ENCODE data around the gene ATXN3. TPM values are rescaled to one million over a fixed set of nuclear protein-coding genes. Genes with fewer than 3 reads are reported as not detected.

Gene ATXN3
- total and polyA plus RNA-seq, 2 of the 13 experiments (the other 11 are each of a cell fraction or from before 2014, with no cell fraction given), result 14.9 to 17.3 TPM

GRCh38 chr14:92039719-92040430 lies 66.5 kb downstream of the ATXN3 start, which contains the start of gene TRIP11 (continued):
- TF ChIP-seq RERE (CRISPR knock-in tag; IDR thresholded peaks at IDR 0.05; ENCODE audit: low read depth) (0 out of 2 replicates have a peak, but pooled peaks have one; percentile 29), MAZ (IDR thresholded peaks at IDR 0.05; ENCODE audit: borderline replicate concordance, low read depth, low read length) (0 out of 2 replicates have a peak, but pooled peaks have one; percentile 50), MAZ (CRISPR knock-in tag; IDR thresholded peaks at IDR 0.05; ENCODE audit: low read depth) (peak; percentile 21; the same call in 1 of the 2 replicates), ATF5 (CRISPR knock-in tag; IDR thresholded peaks at IDR 0.05; ENCODE audit: low read depth) (no peak), MED1 (CRISPR knock-in tag; IDR thresholded peaks at IDR 0.05) (peak; percentile 72), ZHX1 (CRISPR knock-in tag; IDR thresholded peaks at IDR 0.05; ENCODE audit: low read depth) (peak; percentile 82), ZNF639 (CRISPR knock-in tag; conservative IDR thresholded peaks at IDR 0.05) (peak; percentile 61; the same call in 1 of the 2 replicates), PHF5A (CRISPR knock-in tag; IDR thresholded peaks at IDR 0.05; ENCODE audit: low read depth, unreplicated experiment) (no peak), ARNT (IDR thresholded peaks at IDR 0.05) (no peak), ATF3 (CRISPR knock-in tag; IDR thresholded peaks at IDR 0.05) (no peak), KLF12 (CRISPR knock-in tag; IDR thresholded peaks at IDR 0.05; ENCODE audit: borderline replicate concordance) (peak; percentile 20; the same call in 1 of the 2 replicates), EEA1 (CRISPR knock-in tag; IDR thresholded peaks at IDR 0.05; ENCODE audit: borderline replicate concordance) (0 out of 2 replicates have a peak, but pooled peaks have one; percentile 70), CBFB (CRISPR knock-in tag; IDR thresholded peaks at IDR 0.05) (peak; percentile 96), CTCF (CRISPR knock-in tag; IDR thresholded peaks at IDR 0.05) (peak; percentile 26; the same call in 1 of the 2 replicates)

Data from HepG2 (cell line).